ENCODE measurements around the gene EVA1C.
A peak's percentile ranks its signal among the peaks of the same experiment; 100 is the strongest.
"Not testable (repeated sequence)": the region's sequence is repeated elsewhere in the genome, so short reads cannot be mapped to it uniquely, and the experiment has no call there.

EVA1C gene, protein sequence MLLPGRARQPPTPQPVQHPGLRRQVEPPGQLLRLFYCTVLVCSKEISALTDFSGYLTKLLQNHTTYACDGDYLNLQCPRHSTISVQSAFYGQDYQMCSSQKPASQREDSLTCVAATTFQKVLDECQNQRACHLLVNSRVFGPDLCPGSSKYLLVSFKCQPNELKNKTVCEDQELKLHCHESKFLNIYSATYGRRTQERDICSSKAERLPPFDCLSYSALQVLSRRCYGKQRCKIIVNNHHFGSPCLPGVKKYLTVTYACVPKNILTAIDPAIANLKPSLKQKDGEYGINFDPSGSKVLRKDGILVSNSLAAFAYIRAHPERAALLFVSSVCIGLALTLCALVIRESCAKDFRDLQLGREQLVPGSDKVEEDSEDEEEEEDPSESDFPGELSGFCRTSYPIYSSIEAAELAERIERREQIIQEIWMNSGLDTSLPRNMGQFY

DNA sequence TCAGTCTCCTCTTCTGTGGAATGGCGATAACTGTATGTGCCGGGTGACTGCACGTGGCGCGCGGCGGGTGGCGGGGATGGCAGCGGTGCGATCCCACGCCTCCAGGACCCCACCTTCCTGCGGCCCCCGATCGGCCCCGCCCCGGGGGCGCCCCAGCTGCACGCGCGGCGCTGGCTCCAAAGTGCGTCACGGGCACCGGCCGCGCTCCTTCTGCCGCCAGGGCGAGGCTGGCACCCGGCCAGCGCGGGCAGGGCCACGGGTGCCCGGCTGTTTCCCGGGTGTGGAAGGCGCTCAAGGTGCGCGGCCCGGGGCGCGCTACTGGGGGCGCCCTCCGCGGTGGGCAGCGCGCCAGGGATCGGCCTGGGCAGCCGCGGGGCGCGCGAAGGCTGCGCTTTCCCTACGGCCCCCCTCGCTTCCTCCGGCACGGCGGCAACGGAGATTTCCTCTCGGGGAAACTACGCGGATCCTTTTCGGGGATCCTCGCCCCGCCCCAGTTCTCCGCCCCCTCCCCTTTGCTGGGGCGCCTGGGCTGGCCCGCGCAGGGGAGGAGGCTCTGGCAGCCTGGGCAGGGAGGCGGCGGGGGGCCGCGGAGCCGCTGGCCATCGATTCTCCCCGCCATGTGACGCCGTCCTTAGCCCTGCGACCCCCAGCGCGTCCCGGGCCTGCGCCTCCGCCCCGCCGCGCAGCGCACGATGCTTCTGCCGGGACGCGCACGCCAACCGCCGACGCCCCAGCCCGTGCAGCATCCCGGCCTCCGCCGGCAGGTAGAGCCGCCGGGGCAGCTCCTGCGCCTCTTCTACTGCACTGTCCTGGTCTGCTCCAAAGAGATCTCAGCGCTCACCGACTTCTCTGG lies at the start of gene EVA1C:
Gene EVA1C (plus strand): TSS at position 545 of the 853 bp plus-strand sequence. CDS start 148 bp downstream, at position 693.
- intact Hi-C loops (cut with DNase I): loop anchor here (10.0 kb wide), 1 partner anchor 72 kb away; no protein-coding TSS in a partner anchor
- peak in 9 of 10 donors; percentile 36 to 92 (median 50) for DNase-seq

DNA sequence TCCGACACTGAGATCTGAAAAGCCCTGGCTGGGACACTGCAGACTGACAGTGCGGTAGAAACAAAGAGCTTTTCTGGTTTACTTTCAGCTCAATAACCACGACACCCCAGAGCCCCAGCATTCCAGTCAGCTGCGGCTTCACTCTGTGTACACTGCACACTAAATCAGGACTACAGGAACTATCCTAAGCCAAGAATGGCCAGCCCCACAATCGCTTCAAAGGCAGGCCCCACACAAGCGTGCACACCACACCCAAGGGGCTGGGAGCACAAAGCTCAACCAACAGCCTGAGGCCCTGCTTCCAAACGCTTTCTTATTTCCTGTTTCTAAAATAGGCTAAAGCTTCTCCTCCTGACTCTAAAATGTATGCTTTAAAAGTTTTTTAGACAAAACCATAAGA lies 48.1 kb upstream of the EVA1C start:
- intact Hi-C loops (cut with DNase I): no loop called here

DNA sequence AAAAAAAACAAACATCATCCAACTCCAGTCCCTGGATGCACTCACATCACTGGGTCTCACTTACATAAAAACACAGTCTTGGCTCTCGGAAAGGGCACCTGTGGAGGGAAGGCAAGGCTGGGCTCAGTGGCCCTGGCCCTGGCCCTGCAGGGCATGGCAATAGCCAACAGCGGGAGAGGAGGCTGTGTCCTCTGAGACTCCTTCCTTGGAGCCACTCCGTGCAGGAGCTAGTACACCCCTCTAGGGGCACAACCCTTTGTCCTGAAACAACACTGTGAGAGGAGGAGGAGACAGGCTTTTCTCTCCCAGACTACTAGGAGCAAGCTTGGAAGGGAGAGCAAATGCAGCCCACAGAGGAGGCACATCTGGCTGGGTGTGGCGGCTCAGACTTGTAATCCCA lies 47.7 kb upstream of the EVA1C start:
- intact Hi-C loops (cut with DNase I): no loop called here

More for the DNA sequence above, 48.1 kb upstream of the EVA1C start:
- DNase-seq: peak in 1 of 10 donors; percentile 22

DNA sequence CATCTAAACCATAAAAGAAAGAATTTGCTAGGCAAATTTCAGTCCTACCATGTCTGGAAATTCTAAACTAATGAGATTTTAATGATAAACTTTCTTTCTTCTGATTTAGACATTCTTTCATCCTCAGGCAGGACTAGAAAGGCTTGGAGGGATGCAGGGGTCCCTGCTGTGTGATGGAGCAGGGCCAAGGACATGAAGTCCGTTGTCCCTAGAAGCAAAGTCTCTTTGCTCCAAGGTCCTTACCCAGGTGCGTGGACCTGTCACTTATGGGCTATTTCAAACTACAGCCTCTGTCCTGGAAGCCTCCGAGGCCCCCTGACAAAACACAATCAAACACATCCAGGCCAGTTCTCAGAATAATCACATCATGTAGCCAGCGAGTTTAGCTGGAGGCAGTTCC lies 46.3 kb upstream of the EVA1C start:
- intact Hi-C loops (cut with DNase I): no loop called here
- DNase-seq: no peak

More for the DNA sequence above, 47.7 kb upstream of the EVA1C start:
- no peak for DNase-seq

DNA sequence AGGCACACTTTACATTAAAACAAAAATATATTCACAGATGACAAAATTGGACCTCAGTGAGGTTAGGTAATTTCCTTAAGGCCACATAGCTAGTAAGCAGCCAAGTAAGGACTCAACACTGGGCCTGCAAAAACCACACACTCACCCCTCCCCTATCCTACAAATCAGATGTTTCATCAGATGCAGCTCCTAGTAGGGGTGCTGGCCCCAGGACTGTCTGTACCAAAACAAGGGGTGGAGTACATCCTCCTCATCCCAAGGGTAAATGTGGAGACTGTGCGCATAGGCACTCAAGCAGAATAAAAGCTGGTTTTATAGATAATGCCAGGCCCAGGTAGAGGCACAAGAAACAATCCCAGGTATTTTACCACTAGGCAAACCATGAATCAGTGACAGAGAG lies 45.3 kb upstream of the EVA1C start:
- DNase-seq: no peak
- intact Hi-C loops (cut with DNase I): no loop called here

DNA sequence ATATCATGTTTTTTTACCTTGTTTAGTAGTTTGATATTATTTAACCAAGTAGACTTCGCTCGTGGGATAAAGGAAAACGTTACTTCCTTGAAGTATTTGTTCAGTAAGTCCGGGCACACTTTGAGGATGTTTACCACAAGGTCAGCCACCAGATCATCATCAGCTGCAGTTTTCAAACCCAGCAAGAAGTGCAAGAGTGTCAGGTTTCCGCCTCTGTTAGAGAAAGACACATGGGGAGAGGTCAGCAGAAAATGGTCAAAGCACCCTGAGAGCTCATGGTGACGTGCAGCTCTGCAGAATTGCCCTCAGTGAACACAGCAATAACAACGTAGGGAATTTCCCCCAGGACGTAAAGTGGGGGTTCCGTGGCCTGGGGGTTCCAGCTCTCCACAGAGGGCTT lies 44.1 kb upstream of the EVA1C start:
- DNase-seq: peak in 1 of 10 donors; percentile 3
- intact Hi-C loops (cut with DNase I): no loop called here

DNA sequence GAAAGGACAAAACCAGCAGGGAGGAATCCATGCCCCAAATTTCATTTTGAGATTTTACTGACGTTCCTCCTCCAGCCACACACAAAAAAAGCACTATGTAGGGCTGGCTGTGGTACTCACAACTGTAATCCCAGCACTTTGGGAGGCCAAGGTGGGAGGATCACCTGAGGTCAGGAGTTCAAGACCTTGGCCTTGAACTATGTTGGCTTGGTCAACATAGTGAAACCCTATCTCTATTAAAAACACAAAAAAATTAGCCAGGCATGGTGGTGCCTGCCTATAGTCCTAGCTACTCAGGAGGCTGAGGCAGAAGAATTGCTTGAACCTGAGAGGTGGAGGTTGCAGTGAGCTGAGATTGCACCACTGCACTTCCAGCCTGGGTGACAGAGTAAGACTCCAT lies 43.5 kb upstream of the EVA1C start:
- intact Hi-C loops (cut with DNase I); DNase-seq: not testable (repeated sequence)

DNA sequence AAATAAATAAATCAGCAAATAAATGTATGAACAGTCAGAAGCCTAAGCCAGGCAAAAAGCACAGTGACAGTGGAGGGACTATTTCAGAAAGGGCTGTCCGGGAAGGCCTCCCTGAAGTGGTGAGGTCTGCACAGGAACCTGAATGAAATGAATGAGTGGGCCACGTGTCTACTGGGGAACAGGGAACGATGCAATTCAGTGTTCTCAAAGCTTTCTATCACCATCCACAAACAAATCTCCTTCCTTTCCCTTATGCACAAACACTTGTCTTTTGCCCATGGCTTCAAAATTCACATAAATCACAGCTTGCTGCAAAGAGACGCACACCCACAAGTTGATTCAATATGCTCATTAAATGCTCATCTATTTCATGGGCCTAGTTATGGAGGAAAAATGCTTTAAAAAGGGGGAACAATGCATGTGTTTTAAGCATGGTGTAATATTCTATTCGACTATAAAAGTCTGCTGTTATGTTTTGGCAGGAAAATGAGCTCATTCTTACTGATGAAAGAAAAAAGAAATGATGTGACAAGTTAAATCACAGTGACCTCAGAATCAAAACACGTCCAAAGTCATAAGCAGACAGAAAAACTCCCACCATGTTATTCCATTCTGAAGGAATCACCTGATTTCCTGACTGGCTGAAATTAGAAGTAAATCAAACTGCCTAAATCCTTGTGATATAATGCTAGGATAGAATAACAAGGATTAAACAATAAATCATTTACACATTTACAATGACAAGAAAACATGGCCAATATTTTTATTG lies 41.3 kb upstream of the EVA1C start:
- DNase-seq: no peak

DNA sequence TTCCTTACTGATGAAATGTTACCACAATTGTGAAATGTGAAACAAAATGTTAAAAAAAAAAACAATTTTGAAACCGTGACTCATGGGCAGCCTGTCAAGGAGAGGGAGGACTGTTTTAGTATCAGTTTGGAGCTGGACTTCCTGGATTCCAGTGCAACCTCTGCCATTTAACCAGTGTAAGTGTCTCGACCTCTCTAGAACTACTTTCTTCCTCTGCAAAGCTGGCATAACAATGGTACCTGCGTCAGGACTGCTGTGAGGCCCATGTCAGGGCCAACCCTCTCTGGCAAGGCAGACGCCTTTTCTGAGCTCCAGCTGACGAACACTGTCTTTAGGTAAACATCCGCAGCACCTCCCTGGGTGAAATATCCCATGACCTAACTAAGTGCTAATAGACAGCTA lies 40.6 kb upstream of the EVA1C start:
- intact Hi-C loops (cut with DNase I): no loop called here

More for the DNA sequence above, 41.3 kb upstream of the EVA1C start:
- intact Hi-C loops (cut with DNase I): no loop called here

DNA sequence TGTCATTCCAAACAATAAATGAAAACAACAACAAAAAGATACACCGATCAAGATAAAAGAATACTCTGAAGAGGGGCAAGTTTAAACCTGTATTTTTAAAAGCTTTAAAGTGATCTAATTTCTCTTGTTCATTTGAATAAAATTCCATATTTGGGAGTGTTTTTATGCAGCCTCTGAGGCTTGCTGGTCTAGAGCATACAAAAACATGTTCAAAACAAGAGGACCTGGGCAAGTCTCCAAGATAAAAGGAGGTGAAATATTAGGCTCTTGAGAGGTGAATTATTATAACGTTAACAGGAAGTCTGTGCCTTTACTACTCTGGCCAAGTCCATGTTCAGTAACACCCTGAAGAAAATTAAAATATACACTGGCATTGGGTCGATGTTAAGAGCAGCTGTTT lies 39.8 kb upstream of the EVA1C start:
- intact Hi-C loops (cut with DNase I): no loop called here

More for the DNA sequence above, 40.6 kb upstream of the EVA1C start:
- DNase-seq: no peak

DNA sequence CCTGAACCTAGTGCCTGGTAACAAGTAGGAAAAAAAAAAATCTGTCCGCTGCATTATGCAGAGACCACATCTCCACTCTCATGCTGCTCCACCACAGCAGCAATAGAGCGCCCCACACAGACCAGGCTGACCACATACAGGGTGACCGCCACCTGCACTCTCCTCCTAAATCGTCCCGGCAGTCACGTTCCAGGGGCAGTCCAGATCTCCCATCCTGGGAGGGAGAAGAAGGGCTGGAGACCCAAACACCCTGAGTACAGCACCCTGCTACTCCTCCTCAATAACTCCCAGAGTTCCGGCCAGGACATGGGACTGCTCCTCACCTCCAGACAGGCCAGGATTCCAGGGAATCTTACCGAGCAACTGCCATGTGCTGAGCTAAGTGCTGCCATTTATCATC lies 35.0 kb upstream of the EVA1C start:
- intact Hi-C loops (cut with DNase I): no loop called here

More for the DNA sequence above, 39.8 kb upstream of the EVA1C start:
- DNase-seq: no peak

DNA sequence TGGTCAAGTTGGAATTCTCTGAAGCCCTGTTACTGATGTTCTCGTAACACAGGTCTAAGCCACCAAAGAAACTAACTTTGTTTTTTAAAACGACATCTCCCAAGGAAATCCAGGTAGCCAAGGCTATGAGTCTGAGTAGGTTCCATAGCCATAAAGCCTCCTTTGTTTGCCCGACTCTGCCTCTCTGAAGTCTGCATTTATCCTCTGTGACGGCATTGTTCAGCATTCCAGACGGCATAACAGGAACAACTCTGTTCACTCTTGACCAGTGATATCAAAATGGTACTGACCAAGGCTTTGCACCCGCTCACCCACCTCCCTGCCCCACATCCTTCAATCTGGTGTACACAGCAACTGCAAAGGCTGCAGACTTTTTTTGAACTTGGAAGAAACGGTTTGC lies 34.5 kb upstream of the EVA1C start:
- intact Hi-C loops (cut with DNase I): no loop called here
- DNase-seq: no peak

More for the DNA sequence above, 35.0 kb upstream of the EVA1C start:
- DNase-seq: no peak

DNA sequence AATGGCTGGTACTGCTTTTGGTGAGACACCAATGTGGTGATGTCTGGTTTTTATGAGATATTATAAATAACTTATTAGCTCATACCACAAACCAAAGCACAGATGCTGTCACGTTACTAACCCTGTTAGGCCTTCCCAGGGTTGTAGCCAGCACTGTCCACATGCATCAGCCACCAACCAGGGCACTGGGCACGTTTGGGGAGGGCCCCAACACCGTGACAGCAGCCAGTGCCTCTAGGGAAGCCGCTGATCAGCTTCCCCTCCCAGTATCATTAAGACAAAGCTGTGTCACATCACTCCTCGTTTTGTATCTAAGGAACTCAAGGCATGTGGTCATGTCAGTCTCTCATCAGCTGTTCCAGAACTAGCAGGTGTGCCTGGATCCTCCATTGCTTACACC lies 33.5 kb upstream of the EVA1C start:
- DNase-seq: no peak
- intact Hi-C loops (cut with DNase I): no loop called here

DNA sequence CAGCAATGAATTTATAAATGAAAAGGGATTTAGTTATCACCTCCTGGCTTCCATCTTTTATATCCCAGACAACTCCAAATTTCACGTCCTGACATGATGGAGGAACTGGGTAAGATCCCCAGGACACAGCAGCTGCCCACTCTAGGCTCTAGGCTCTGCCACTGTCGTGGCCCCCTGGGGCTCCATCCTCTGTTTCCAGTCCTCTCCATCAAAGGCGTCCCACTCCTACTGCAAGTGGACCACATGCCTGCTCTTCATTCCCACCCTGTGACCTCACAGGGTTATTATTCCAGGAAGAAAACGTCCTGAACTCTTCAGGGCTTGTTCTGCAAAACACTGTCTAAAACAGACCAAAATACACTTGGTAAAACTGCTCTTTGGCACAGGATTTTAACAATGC lies 31.6 kb upstream of the EVA1C start:
- DNase-seq: no peak
- intact Hi-C loops (cut with DNase I): no loop called here

DNA sequence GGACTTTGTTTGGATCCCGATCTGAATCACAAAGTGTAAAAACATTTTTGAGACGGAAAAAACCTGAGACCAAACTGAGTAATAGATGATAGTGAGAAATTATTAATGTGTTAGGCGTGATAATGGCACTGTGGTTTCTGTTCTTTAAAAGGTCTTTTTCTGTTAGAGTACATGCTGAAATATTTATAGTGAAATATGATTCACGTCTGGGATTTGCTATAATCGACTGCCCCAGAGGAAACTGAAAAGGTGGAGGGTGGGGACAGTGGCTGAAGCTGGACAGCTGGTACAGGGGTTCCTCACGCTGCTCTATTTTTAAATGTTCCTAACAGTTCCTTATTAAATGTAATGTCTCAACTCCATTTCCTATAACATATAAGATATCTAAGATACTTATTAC lies 30.9 kb upstream of the EVA1C start:
- no peak for DNase-seq
- intact Hi-C loops (cut with DNase I): no loop called here

DNA sequence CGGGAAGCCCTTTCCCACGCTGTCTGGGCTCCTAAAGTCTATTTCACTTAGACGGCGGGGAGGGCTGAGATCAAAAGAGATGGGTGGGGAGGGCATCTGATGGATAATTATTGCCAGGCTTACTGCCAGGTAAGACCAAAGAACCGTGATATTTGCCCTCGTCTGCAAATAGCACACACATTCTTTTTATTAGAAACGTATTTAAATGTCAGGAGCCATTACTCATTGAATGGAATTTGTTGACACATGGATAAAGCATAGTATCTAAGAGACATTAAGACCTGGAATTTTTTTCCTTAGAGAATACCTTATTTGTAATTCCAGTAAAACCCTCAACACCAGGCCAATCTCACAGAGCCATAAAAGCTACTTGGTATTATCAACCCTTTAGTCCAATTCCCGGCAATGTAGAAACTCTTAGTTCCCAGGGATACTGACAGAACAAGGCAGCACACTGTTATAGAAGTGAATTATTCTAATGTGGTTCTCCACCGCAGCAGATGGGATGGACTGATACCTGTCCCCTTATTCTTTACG lies 30.3 kb upstream of the EVA1C start:
- intact Hi-C loops (cut with DNase I): no loop called here
- no peak for DNase-seq

DNA sequence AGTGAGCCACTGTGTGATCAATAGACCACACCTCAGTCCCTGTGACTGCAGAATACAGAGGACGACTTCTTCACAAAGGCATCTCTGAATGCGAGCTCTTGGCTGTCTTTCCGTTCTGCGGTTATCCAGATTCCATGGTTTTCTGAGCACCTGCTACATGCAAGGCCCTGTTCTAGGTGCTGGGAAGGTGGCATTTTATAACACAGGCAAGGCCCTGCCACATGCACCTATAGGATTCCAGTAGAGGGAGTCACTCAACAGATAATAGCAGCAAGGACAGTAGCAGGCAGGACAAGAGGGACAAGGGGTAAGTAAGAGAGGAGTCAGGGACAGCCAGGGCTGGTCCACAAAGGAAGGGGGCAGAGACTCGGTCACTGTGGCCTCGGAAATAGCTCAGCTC lies 28.7 kb upstream of the EVA1C start:
- no peak for DNase-seq
- intact Hi-C loops (cut with DNase I): no loop called here

DNA sequence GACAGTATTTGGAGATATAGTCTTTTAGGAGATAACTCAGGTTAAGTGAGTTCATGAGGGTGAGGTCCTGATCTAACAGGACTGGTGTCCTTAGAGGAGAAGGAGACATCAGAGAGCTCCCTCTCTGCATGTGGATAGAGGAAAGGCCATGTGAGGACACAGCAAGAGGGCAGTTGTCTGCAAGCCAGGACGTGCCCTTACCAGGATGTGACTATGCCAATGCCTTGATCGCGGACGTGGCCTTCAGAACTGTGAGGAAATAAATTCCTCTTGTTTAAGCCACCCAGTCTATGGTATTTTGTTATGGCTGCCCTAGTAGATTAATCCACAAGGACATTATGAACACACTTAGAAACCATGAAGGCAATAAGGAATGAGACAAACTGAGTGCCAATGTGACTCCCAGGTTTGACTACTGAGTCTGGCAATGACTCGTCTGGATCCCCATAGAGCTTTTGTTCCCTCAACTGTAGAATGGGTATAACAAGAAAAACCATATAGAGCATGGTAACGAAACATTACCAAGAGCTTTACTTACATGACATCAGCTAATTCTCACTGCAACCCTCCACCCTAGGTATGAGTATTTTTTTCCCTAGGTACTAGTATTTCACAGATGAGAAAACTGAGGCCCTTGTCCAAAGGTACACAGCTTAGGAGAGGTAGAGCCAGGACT lies 26.2 kb upstream of the EVA1C start:
- no peak for DNase-seq
- intact Hi-C loops (cut with DNase I): no loop called here

DNA sequence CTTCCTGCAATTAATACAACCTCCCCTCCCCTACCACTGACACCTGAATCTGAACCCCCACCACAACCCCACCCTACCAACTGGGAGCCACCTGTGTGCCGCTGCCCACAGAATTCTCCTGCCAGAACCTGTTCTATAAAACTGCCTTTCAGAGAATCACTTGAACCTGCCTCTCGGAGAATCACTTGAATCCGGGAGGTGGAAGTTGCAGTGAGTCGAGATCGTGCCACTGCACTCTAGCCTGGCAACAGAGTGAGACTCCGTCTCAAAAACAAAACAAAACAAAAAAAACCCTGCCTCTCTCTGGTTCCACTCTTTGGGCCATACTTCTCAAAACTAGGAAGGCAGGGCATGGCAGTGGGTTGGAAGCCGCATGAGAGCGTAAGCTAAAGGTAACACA lies 25.4 kb upstream of the EVA1C start:
- intact Hi-C loops (cut with DNase I): no loop called here
- no peak for DNase-seq

DNA sequence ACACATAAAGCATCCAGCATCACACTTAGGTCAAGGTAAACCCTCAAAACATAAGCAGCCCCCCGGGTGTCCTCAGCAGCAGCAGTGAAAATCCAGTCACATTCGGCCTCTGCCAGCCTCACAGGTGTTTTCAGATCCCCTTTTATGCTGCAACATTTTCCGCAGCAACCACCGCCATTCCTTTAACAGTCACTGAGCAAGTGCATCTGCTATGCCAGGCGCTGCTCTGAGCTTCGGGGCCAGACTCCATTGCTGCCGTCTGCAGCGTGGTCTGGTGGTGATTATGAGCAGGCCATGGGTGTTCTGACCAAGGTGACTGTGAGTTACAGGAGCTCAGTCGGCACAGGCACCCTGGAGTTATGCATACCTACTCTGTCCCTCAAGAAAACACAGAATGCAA lies 24.2 kb upstream of the EVA1C start:
- no peak for DNase-seq
- intact Hi-C loops (cut with DNase I): no loop called here

Measured in posterior cingulate gyrus (tissue), 11 donors.